ENCODE results near the gene KCNMB2.

Gene KCNMB2

GRCh38 chr3:178754852-178755510 lies 218.7 kb downstream of the KCNMB2 start:
- DNase-seq (ENCODE audit: low read depth in 3 of 3) = no peak

DNA sequence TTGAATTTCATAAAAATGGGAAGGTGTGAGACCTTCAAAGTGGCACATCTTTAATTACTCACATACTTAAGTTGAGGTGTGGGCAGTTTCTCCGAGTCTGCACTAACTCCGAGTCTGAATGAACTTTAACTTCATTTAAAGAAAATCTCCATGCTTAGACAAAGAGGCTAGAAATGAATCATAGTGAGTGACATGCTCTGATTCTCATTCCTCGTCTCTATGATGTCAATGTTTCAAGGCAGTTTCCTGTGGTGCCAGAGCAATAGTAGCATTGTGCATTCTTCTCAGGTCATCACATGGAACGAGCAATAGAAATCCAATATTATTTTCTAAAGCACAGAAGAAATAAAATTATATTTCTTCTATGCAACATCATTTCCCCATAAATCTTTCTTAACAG lies 224.8 kb downstream of the KCNMB2 start:
- no peak for DNase-seq (ENCODE audit: low read depth in 3 of 3)

DNA sequence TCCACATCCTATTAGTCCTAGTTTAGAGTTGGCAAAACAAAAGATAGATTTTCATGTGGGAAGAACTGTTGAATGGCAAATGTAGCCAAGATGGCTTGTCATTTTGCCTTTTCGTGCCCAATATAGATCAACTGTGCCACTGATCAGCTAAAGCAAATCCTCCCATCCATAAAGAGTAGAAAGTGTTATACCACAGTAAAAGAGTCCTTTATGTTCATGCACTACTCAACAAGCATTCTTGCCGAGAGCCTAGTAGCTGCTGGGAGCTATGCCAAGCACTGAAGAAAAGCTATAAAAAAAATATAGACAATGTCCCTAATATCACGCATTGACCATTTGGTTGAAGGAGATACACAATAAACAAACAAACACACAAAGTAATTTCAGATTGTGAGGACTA lies 225.2 kb downstream of the KCNMB2 start:
- no peak for DNase-seq (ENCODE audit: low read depth in 3 of 3)

DNA sequence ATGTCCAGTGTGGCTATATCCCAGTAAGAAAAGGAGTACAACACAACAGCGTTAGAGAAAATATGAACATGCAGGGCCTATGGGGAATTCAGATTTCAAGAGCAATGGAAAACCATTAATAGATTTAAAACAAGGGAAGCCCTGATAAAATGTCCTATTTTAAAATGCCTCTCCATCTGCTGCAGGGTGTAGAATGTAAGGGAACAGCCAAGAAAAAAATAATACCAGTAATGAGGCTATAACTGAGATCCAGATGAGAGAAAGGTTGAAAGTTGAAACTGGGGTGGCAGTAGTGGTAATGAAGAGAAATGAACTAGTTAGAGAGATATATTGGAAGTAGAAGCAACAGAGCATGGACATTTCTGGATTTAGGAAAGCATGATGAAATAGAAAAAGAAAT lies 226.1 kb downstream of the KCNMB2 start:
- no peak for DNase-seq (ENCODE audit: low read depth in 3 of 3)

- DNase-seq (ENCODE audit: low read depth in 3 of 3) = no peak
Measured at GRCh38 chr3:178765472-178765871, 229.2 kb downstream of the KCNMB2 start.

DNA sequence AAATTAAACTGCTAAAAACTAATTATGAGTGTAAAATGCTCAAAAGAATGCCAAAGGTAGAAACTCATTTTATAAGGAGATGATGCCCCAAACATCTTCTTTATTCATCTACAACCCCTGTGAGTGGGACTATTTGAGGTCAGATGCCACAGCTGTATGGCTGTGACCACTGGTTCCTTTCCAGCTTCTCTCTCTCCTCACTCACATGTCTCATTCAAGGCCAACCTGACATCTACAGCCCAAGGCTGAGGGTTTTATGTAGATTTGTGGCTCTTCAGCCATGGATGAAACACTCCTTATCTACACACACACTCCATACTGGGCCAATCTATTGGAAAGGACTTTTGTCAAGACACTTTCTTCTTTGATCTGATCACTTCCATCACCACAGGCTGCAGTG lies 231.3 kb downstream of the KCNMB2 start:
- DNase-seq (ENCODE audit: low read depth in 3 of 3) = no peak

- no peak for DNase-seq (ENCODE audit: low read depth in 3 of 3)
Measured at GRCh38 chr3:178768072-178768864, 232.0 kb downstream of the KCNMB2 start.

- no peak for DNase-seq (ENCODE audit: low read depth in 3 of 3)
Measured at GRCh38 chr3:178771511-178771910, 235.3 kb downstream of the KCNMB2 start.

DNA sequence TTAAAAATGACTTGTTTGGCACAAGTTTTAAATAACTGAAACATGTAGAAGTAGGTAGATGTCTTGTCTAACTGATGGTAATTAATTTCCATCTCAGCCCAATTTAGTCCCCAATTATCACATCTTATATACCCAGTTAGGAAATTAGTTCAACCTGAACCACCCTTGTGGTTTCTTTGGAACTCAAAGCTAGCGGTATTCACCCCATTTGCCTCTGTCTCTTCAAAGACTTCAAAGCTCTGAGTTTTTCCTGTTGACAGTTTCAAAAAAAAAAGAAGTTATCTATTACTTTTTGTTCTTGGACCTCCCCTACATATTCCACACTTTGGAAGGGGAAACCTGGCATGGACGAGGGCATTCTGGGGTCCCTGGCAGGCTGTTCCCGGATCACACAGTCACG lies 236.5 kb downstream of the KCNMB2 start:
- DNase-seq (ENCODE audit: low read depth in 3 of 3) = no peak

DNA sequence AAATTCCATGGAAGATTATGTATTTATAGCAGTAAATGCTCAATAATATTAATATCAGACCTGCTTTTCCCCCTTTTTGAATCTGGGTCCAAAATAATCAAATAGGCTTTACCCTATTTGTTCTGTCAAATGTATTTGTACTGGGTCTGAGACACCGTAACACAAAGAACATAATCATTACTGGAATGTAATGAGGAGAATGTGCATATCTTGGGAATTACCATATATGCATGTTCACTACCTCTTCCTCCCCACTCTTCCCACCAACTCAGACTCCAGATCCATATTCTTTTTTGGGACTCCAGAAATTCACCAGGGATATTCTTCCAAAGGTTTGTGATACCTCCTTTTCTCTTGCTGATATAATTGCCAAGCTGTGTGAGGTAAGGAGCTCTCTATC lies 237.1 kb downstream of the KCNMB2 start:
- DNase-seq (ENCODE audit: low read depth in 3 of 3) = no peak

- DNase-seq (ENCODE audit: low read depth in 3 of 3) = no peak
Measured at GRCh38 chr3:178777718-178778411, 241.6 kb downstream of the KCNMB2 start.

- no peak for DNase-seq (ENCODE audit: low read depth in 3 of 3)
Measured at GRCh38 chr3:178778589-178778988, 242.4 kb downstream of the KCNMB2 start.

- DNase-seq (ENCODE audit: low read depth in 3 of 3) = no peak
Measured at GRCh38 chr3:178785961-178786360, 249.7 kb downstream of the KCNMB2 start.

DNA sequence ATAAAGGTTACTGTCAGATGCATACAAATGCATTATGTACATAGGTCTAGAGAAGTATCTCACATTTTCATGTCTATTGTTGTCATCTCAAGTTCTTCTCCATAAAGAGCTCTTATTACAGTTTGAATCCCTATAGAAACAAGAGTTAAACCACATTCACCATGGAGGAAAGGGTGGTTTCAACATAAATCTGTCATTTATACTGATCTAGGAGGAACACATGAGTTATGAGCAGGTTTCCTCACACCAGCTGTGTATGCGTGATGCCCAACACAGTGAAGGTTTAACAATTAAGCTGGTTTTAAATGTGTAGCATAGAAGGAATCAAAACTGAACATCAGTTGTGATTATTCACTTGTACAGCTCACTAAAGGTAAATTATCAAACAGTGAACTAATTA lies 251.7 kb downstream of the KCNMB2 start:
- no peak for DNase-seq (ENCODE audit: low read depth in 3 of 3)

DNA sequence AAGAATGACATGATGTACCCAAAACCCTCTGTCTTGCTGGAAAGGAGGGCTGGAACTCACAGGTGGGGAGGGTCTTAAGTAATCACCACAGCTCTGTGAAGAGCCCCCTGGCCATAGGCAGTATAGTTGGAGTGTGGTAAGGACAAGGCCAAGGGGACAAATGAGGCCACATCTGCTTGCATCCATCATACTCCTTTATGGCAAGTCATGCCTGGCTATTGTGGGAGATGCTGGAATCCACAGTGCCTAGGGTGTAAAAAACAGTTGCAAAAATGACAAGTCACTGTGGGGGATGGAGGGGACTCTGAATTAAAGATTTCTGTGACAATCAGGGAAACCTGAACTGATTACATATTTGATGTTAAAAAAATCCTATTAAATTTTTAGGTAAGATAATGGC lies 258.5 kb downstream of the KCNMB2 start:
- no peak for DNase-seq (ENCODE audit: low read depth in 3 of 3)

DNA sequence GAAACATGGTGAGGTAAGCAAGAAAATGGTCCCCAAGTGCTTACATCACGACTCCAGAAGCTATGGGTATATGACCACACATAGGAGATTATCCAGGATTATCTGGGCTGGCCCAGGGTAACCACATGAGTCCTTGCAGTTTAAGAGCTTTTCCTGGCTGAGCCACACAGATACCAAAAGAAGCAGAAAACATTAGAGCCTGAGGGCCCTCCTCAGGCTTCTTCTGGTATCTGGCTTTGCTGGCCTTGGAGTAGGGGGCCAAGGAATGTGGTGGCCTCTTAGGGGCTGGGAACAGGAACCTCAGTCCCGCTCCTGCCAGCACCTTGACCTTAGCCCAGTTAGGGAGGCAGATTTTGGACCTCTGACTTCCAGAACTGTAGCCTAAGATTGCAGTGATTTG lies 259.1 kb downstream of the KCNMB2 start:
- no peak for DNase-seq (ENCODE audit: low read depth in 3 of 3)

- no peak for DNase-seq (ENCODE audit: low read depth in 3 of 3)
Measured at GRCh38 chr3:178802259-178802658, 266.0 kb downstream of the KCNMB2 start.

DNA sequence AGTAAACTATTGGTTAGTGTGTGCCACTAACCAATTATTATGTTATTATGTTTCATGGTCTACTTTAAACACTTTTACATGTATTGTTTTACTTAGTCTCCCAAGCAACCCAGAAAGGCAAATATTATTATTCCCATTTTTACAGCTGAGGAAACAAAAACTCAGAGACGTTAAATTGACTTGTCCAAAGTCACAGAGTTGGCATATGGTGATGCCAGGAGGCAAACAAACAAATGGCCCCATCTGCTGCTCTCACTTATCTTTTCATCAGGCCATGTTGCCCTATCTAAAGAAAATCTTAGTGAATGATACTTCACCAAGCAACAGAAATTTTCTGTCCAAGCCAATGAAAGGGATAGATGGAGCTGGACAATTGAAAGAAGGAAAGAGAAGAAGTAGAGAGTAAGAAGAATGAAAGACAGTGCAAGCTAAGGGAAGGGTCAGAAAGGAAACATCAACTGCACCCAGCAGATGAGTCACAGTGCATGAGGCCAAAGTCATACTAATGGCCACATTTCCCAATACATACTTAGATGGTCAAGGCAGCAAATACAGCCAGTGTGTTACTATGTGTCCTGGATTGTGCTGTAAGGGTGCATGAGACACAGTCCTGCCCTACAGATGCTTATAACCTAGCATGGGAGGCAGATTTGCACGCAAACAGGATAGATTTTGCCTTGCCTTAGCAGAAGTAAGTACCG lies 266.9 kb downstream of the KCNMB2 start:
- no peak for DNase-seq (ENCODE audit: low read depth in 3 of 3)

- DNase-seq (ENCODE audit: low read depth in 3 of 3) = no peak
Measured at GRCh38 chr3:178804606-178805005, 268.4 kb downstream of the KCNMB2 start.

DNA sequence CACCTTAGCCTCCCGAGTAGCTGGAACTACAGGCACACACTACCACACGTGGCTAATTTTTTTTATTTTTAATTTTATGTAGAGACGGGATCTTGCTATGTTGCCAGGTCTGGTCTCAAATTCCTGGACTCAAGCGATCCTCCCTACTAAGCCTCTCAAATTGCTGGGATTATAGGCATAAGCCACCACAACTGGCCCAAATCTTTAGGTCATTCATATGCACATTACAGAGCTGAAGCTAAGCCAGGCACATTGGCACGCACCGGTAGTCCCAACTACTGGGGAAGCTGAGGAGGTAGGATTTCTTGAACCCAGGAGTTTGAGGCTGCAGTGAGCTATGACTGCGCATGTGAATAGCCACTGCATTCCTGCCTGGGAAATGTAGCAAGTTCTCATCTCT lies 269.5 kb downstream of the KCNMB2 start:
- no peak for DNase-seq (ENCODE audit: low read depth in 3 of 3)

DNA sequence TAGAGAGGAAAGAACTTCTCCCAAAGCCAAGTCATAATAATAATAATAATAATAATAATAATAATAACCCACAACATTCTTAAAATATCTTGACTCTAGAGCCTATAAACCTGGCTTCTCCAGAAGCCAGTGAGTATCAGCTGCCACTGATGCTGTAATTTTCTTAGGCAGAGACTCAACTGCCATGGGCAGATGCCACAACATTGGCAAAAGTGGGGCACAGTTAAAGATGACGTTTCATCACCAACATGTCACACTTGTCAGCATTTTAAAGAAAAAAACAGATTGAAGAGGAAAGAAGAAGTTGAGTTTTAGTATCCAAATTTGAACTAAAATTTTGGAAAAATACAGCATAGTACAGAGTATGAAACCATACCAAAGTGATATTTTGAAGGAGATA lies 270.4 kb downstream of the KCNMB2 start:
- DNase-seq (ENCODE audit: low read depth in 3 of 3) = no peak

DNA sequence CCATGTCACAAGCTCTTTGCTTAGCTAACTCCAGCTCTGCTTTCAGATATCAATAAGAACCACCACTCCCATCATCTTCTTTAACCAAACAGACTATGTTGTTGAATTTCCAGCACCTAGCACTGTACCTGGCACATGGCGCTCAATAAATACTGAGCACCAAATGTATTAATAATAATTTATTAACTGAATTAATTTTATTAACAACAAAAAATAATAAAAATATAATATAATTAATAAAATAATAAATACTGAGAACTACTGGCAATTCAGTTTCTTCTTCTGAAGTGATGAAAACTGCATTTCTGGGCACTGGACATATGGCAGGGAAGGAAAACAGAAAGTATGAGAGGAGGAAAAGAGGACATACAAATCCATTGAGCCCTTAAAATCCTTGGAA lies 271.5 kb downstream of the KCNMB2 start:
- no peak for DNase-seq (ENCODE audit: low read depth in 3 of 3)
